ENCODE results near the gene NUB1.

NUB1 gene

DNA sequence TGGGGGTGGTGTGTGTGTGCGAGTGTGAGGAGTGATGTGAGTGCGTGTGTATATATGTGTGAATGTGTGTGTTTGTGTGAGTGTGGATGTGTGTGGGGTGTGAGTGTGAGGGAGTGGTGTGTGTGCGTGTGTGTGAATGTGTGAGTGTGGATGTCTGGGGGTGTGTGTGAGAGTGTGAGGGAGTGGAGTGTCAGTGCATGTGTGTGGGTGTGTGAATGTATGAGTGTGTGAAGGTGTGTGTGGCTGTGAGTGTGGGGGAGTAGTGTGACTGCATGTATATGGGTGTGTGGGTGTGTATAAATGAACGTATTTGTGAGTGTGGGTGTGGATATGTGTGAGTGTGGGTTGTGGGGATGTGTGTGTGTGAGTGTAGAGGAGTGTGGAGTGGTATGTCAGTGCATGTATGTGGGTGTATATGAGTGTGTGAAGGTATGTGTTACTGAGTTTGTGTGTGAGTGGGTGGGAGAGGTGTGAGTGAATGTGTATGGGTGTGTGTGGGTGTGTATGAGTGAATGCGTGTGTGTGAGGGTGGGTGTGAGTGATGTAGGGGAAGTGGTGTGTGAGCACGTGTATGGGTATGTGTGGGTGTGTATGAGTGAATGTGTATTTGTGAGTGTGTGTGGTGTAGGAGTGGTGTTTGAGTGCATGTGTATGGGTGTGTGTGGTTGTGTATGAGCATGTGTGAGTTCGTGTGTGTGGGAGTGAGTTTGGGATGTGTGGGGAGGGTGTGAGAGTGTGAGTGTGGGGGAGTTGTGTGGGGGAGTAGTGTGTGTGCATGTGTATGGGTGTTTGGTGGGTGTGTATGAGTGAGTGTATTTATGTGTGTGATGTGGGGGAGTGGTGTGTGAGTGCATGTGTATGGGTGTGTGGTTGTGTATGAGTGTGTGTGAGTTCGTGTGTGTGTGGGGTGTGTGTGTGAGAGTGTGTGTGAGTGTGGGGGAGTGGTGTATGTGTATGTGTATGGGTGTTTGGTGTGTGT lies 28.5 kb upstream of the NUB1 start:
- no peak for DNase-seq (ENCODE audit: low read depth, low spot score)
- H3K4me3 ChIP-seq (ENCODE audit: low read length) = no peak overlapping the region

GRCh38 chr7:151313857-151314256 lies 27.8 kb upstream of the NUB1 start:
- DNase-seq (ENCODE audit: low read depth, low spot score) = no peak
- H3K4me3 ChIP-seq (ENCODE audit: low read length) = no peak overlapping the region

DNA sequence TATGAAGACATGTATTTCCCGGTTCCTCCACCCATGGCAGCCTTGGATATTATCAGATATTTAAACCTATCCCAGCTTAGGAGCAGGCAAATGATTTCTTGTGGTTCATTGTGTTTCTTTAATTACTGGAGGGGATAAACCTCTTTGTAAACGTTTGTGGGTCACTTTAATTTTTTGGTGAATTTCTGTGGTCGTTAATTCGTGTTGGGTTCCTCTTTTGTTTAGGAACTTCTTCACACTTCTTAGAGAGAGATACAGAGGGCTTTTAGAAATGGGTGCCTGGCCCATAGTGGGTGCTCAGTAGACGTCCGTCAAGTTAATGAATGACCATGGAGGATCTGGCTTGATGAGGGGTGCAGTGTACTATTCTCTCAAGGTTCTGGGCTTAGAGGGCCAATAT lies 27.2 kb upstream of the NUB1 start:
- no peak overlapping the region for H3K4me3 ChIP-seq (ENCODE audit: low read length)
- DNase-seq (ENCODE audit: low read depth, low spot score) = no peak

DNA sequence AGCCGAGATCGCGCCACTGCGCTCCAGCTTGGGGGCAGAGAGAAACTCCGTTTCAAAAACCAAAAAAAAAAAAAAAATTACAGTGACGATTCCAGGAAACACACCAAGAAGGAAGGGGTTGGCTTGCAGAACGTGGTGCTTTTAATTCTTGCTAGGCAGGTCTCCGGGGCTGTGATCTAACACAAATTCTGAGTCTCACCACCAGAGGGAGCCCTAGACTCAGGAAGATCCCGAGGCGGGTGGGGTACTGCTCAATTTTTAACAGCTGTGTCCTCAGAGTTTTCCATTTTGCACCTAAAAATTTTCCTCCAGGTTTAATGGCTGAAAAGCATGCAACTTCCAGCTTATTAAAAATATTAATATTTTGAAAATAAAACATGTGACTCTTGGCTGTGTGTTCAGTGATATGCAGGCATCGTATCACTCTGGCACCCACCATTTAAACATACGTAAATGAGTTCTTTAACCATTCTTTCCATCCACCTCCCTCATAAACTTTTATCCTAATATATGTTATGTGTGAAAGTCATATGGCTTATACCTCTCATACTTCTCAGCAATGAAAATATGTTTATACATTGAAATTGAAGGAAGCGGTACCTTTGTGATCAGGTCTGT lies 26.5 kb upstream of the NUB1 start:
- DNase-seq (ENCODE audit: low read depth, low spot score) = peak; percentile 71

GRCh38 chr7:151316896-151317295 lies 24.7 kb upstream of the NUB1 start:
- no peak for DNase-seq (ENCODE audit: low read depth, low spot score)
- H3K4me3 ChIP-seq (ENCODE audit: low read length) = no peak overlapping the region

More for the DNA sequence above, 26.5 kb upstream of the NUB1 start:
- H3K4me3 ChIP-seq (ENCODE audit: low read length) = no peak overlapping the region

- DNase-seq (ENCODE audit: low read depth, low spot score) = no peak
- no peak overlapping the region for H3K4me3 ChIP-seq (ENCODE audit: low read length)
Observed at GRCh38 chr7:151317936-151318335, 23.7 kb upstream of the NUB1 start.

DNA sequence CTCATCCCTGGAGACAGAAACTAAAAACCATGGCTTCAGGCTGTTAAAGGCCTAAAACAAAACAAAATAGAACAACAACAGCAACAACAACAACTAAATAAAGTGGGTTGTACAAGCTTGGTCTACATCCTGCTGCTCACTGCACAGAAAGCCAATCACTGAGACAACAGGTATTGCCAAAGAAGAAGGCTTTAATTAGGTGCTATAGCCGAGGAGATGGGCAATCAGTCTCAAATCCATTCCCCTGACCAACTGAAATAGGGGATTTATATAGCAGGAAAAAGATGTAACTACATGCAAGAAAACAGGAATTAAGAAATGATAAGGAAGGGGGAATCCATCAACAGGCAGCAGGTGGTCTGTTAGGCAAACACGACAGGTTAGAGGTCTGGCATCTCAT lies 22.4 kb upstream of the NUB1 start:
- no peak for DNase-seq (ENCODE audit: low read depth, low spot score)
- no peak overlapping the region for H3K4me3 ChIP-seq (ENCODE audit: low read length)

- no peak overlapping the region for H3K4me3 ChIP-seq (ENCODE audit: low read length)
- no peak for DNase-seq (ENCODE audit: low read depth, low spot score)
Observed at GRCh38 chr7:151320263-151320845, 21.3 kb upstream of the NUB1 start.

GRCh38 chr7:151321341-151321740 lies 20.3 kb upstream of the NUB1 start:
- DNase-seq (ENCODE audit: low read depth, low spot score) = no peak
- no peak overlapping the region for H3K4me3 ChIP-seq (ENCODE audit: low read length)

GRCh38 chr7:151322906-151323305 lies 18.7 kb upstream of the NUB1 start:
- no peak overlapping the region for H3K4me3 ChIP-seq (ENCODE audit: low read length)
- DNase-seq (ENCODE audit: low read depth, low spot score) = no peak

- no peak for DNase-seq (ENCODE audit: low read depth, low spot score)
- H3K4me3 ChIP-seq (ENCODE audit: low read length) = no peak overlapping the region
Observed at GRCh38 chr7:151327022-151327421, 14.6 kb upstream of the NUB1 start.

DNA sequence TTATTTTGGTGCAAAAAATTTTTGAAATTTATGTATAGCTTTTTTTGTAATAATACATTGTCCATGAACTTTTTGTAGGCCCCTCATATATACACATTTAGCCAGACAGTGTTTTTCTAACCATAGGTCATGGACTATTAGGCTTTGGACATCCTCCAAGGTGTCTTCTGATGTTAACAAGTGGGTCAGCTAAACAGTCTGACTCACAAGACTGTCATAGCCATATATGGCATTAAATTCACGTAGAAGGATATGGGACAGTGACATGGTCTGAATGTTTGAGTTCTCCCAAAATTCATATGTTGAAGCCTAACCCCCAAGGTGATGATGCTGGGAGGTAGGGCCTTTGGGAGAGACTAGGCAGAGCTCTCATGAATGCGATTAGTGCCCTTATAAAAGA lies 14.0 kb upstream of the NUB1 start:
- no peak for DNase-seq (ENCODE audit: low read depth, low spot score)
- H3K4me3 ChIP-seq (ENCODE audit: low read length) = no peak overlapping the region

DNA sequence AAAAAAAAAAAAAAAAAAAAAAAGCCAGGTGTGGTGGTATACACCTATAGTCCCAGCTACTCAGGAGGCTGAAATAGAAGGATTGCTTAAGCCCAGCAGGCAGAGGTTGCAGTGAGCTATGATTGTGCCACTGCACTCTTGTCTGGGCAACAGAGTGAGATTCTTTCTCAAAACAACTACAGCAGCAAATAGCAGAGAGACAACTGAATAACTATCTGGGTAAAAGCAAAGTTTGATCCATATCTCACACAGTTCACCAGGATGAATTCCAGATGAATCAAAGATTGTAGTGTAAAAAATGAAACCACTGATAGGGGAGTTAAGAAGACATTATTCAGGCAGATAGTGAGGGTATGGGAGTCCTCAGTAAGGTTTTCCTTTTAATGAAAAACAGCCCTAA lies 11.4 kb upstream of the NUB1 start:
- DNase-seq (ENCODE audit: low read depth, low spot score) = no peak
- no peak overlapping the region for H3K4me3 ChIP-seq (ENCODE audit: low read length)

DNA sequence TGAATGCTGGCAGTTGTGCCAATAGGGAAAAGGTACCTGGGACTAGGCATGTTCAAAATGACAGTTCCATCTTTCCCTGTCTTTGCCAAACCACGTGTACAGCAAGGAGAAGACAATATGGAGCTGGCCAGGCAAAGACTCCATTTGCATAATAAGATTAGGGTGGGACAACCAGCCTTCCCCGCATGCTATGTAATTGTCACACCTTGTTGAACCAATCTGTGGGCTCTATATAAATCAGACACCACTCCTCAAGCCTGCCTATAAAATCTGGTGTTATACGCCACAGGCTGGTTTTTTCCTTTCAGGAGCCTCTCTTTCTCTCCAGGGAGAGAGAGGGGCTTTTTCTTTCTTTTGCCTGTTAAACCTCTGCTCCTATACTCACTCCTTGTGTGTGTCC lies 11.0 kb upstream of the NUB1 start:
- H3K4me3 ChIP-seq (ENCODE audit: low read length) = no peak overlapping the region
- DNase-seq (ENCODE audit: low read depth, low spot score) = no peak

DNA sequence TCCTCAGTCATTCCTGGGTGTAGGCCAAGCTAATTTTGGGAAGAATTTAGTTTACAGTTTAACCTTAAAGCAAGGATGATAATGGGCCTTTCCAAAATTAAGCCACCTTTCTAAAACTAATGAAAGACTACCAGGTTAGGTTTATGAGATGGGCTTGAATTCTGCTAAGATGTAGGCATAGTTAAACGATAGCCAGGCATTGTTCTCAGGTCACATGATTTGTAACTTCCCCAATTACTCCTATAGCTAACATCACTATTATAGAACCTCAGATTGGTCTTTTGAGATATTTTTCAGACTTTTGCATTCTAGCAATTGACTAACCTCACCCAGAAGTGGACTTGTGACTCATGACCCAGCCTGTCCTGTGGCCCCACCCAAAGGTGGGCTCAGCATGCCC lies 7.0 kb upstream of the NUB1 start:
- no peak for DNase-seq (ENCODE audit: low read depth, low spot score)
- H3K4me3 ChIP-seq (ENCODE audit: low read length) = no peak overlapping the region

GRCh38 chr7:151336027-151336708 lies 5.4 kb upstream of the NUB1 start:
- H3K4me3 ChIP-seq (ENCODE audit: low read length) = no peak overlapping the region
- no peak for DNase-seq (ENCODE audit: low read depth, low spot score)

GRCh38 chr7:151337346-151337745 lies 4.3 kb upstream of the NUB1 start:
- DNase-seq (ENCODE audit: low read depth, low spot score) = no peak
- no peak overlapping the region for H3K4me3 ChIP-seq (ENCODE audit: low read length)

DNA sequence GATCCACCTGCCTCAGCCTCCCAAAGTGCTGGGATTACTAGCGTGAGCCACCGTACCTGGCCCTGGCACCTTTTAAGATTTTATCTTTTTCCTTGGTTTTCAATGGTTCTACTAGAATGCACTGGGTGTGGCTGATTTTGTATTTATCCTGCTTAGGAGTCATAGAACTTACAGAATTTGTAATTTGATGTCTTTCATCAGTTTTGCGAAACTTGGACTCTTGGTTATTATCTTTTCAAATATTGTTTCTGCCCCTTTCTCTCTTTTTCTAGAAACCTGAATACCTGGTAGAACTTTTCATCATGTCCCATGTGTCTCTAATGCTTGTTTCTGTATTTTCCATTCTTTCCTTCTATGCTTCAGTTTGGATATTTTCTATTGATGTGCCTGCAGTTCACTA lies 2.8 kb upstream of the NUB1 start:
- H3K4me3 ChIP-seq (ENCODE audit: low read length) = no peak overlapping the region
- no peak for DNase-seq (ENCODE audit: low read depth, low spot score)

- no peak for DNase-seq (ENCODE audit: low read depth, low spot score)
- H3K4me3 ChIP-seq (ENCODE audit: low read length) = no peak overlapping the region
Observed at GRCh38 chr7:151339651-151340382, 1.8 kb upstream of the NUB1 start.
